ENCODE results near the gene RALGAPA2.

Gene RALGAPA2

DNA sequence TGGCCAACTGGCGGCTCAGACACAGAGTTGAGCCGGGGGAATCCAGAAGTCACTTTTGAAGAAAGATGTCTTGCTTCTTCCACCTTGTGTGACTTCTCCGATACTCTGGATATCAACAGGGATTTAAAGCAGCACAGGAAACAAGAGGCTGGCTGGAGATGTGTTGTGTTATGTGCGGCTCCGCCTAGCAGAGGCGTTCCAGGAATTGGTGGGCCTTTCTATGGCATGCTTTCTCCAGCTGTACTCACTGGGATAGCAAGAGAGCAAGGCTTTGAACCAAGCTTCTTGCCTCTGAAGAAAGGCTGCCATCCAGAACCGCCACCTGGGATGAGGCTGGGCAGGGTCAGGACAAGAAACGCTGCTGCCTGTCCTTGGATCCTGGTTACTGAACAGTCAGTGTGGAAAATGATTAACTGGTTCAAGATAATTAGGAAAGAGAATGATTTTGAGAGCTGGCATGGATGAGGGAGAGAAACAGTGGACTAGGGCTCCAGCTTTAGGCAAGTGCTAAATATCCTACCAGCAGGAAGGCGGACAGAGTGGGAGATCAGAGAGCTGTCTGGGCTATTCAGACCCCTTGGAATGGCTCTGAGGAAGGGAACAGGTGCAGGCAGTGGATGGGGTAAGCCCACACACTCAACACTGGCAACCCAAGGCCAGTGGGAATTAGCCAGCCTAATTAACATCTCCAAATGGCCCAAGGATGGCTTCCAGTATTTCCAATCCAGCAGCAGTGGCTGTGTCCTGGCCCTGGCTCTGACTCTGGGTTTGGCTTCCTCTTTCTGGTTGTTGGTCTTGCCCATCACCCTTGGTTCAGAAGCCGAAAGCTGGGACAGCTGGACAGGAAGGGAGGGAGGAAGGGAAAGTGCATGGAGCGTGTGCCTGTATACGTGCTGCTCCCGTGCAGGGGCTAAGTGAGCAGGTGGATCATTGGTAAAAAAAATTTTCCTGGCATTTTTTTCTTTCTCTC is 312.6 kb downstream of the RALGAPA2 start:
- no peak for DNase-seq (ENCODE audit: low spot score)

DNA sequence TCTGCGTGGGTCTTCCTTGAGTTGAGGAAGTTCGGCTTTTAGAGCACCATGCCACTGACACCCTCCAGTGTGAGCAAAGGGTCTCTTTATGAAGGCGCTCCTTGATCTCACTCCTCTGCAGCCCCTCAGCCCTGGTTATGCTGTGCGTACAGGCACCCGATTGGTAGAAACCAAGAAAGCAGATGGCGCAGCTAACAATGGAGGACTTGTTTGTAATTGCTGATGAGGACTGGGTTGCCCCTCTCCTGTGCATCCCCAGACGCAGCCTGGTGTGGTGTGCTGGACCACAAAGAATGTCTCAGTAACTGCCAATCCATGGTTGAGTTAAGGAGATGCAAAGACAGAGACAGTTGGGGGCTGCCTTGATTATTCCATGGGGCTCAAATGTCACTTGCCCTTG is 314.3 kb downstream of the RALGAPA2 start:
- DNase-seq (ENCODE audit: low spot score) = no peak

DNA sequence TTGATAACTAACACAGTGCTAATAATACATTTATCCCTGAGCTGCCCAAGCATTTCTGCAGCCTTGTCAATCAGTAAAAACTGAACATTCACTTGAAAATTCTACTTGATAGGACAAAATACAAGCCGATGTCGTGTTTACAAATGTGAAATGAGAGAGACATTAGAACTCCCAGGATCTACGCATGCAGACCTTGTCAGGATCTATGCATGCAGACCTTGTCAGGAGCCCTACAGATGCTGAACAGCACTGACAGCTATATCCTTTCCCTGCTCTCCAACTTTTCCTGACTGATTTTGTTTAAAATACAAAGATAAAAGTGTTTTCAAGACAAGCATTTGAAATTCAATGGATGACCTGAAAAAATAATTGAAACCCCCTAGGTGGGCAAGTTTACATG is 315.6 kb downstream of the RALGAPA2 start:
- no peak for DNase-seq (ENCODE audit: low spot score)

DNA sequence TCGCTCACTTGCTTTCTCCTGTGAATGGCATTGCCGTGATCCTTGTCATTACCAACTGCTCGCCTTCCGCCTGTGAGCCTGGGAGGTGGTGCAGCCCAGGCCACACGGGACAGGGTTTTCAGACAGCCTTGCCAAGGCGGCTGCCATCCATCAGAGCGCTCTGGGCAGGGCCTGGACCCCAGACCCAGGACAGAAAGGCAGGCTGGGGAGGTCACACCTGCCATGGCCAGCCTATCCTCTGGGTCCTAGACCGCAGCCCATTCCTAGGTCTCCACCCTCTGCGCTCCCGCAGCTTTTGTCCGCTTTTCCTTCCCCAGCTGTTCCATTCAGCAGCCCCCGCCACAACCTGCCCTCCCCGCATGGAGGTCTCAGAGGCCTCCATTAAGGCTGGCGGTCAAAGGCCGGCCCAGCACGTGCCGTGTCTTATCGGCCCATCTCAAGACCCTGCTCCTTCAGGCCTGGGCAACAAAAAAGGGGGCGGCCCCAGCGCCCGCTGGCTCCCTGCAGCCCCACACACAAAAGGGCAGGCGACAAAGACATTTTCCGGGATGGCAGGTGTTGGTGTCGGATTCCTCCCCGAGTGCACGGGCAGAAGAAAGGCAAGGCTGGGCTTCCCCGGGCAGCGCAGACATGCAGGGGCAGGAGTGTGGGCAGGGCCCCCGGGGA is 316.4 kb downstream of the RALGAPA2 start:
- DNase-seq (ENCODE audit: low spot score) = no peak

DNA sequence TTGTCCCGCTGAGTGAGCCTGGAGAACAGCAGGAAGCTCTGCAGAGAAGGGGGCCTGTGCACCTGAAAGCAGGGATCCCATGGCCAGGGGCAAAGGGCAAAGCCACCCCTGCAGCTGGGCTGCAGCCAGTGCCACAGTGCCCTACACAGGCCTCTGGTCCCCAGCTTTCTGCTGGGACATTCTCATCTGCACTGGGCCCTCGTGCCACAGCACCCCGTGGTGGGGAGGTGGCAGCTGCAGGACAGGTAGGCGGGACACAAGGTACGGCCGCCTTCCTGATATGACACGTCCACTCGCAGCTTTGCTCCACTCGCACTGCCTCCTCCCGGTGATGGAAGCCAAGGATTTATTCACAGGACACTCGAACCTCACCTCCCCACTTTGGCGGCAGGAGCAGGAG is 317.4 kb downstream of the RALGAPA2 start:
- DNase-seq (ENCODE audit: low spot score) = no peak

DNA sequence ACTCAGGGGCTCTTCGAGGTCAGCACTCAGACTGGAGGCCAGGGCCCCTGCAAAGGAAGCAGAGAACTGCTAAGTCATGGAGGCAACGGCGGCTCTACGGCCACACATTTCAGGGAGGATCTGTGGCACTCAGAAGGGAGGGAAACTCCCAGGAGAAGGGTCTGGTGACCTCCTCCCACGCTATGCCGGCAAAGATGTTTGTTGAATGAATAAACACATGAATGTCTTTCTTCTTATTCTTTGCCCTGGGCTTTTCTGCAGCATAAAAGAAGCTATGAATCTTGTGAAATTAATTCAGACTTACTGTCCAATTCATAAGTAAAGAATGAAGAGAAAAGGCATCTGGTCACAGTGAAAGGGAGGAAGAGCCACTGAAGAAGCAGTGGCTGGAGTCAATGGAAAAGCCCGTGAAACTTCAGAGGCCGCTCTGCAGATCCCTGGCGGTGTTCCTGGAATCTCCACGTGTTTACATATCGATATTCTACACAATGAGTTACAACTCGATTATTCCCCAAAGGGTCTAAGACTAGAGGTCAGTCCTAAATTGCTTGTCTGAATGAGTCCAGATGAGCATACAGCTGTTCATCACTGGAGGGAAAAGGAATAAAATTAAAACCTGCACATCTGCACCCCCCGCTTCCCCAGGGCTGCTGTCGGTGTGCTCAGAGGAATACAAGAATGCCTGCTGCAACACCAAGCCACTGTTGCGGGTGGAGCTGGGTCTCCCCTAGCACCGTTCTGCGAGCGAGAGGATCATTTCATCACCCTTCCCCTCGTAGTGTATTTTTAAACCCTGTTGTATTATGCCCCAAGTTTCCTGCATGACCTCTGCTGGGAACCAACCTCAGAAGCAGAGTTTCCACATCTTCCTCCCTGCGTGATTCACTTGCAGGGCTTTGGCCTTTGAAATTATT is 319.0 kb downstream of the RALGAPA2 start:
- no peak for DNase-seq (ENCODE audit: low spot score)

DNA sequence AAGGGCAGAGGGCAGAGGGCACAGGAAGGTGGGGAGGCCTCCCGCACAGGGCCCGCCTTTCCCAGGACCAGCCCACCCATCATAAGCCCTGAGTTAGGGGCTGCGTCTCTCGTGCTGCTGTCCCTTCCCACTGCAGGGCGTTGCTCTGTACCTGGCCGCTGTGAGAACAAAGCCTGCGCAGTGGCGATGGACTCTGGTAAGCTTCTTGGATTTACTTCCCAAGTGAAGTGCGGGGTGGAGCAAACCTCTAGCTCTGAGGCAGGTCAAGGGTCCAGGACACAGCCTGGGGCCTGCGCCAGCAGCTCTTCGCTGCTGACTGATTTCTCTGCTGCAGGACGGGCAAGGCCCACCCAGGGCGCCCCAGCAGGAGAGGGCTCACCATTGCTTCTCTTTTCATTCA is 320.7 kb downstream of the RALGAPA2 start:
- no peak for DNase-seq (ENCODE audit: low spot score)

DNA sequence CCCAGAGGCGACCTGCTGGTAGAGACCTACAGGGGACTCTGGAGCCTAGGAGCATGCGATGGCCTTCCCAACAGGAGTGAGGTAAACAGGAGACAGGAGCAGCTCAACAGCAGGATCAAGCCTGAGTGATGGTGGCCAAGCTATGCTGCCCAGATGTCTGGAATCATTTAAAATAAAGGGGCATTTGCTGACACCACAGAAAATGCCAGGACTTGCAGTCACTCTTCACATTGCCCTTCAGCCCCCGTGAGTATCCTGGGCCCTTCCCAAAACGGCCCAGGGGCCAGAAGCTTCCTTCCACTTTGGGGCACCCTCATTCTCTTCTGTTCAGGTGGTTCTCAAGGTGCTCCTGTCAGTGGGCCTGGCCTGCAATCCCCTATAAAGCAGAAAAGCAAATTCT is 321.3 kb downstream of the RALGAPA2 start:
- no peak for DNase-seq (ENCODE audit: low spot score)

DNA sequence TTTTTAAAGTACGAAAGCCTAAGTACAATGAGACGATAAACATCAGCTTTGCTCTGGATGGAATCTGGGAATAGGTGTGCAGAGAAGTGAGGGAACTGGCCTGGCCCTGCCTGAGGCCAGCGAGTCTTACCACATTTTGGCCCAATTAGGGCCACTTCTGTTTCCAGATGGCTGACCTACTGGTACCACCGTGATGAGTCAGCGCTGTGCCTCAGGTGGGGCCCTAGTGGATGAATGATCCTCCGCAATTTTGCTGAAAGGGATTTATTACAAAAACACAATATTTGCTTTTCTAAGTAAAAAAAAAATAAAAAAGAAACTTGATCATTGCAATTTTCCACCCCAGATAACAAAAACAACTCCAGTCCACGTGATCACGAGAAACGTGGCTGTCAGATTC is 322.1 kb downstream of the RALGAPA2 start:
- no peak for DNase-seq (ENCODE audit: low spot score)

DNA sequence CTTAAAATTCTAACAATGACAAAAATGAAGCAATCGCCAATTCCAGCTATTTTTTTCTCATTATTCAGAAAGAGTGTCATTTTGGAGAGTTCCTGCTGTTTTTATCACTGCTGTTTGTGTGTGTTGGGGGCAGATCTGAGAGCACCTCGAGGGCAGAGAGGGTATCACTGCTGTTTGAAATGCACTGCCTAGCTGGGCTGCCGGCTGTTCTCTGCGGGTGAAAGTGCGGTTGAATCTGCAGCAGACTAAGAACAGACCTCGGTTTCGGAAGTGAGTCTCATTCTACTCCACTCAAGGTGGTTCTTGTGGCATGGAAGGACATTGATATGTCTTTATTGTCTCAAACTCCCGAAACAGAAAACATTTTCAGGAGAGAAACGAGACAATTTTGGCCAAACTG is 326.3 kb downstream of the RALGAPA2 start:
- DNase-seq (ENCODE audit: low spot score) = no peak

DNA sequence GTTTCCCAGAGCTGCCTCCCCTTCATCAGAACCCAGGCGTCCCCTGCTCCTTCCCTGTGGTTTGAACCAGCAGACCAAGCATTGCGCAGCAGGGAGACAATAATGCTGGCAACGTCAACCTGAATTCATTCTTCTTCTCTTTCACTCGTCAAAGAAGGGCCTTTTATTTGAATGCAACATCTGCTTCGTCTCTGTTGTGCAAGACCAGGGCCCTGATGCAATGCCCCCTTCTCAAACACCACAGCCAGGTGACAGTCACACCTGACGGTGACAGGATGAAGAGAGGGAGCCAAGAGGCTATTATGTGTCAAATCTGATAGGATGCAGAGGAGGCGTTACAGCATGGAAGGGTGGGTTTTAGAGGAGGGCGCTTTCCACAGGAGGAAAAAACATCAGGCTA is 336.6 kb downstream of the RALGAPA2 start:
- DNase-seq (ENCODE audit: low spot score) = no peak

DNA sequence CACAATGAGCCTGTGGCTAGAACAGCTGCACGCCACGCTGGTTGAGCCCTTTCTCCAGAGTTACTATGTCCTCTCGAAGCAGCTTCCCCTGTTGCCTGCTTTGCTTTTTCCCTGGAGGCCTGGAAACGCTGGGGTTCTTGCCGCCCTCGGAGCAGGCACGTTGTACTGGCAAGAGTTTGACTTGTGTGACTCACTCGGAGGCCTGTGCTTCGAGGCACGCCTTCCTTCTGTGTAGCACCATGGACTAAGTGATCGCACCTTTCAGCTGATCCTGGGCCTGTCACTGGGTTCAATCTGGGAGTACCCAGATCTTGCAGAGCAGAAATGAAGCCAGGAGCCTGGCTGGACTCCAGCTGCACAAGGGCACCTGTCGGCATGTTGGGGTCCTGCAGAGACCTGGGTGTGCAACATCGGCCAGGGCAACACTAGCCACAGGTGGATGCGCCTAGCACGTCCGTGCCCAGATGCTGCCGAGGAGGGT is 339.3 kb downstream of the RALGAPA2 start:
- DNase-seq (ENCODE audit: low spot score) = no peak

DNA sequence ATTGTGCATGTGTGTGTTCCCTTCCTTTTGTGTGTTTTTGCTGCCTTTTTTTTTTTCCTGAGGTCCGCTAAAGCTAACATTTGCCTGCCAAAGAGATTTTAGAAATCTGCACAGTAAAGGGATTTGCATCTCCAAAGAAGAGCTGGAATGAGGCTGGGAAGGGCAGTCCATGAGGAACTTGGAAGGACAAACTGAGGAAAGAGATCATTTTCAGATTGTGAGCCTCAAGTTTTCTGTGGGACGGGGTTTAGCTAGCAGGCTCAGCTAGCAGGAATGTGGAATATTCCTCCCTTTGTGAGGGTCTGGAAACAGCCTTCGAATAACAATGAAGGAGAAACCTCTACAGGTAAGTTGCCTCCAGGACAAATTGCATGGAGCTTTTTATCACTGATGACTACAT is 340.8 kb downstream of the RALGAPA2 start:
- DNase-seq (ENCODE audit: low spot score) = no peak

DNA sequence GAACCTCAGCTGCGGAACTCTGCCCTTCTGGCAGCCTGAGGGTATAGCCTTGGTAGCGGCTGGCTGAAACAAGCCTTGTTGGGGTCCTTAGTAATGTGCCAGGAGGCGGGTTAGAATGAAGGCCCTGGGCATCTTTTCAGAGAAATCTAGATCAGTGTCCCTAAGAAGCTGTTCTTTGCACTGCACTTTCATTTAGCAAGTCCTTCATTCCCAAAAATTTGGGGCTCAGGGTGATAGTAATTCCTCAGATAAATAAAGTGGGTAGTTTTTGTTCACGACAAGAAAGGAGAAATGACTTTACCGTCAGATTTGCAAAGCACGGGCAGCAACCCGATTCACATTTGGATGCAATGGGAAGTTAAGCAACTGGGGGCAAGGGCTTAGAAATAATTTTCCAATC is 341.4 kb downstream of the RALGAPA2 start:
- no peak for DNase-seq (ENCODE audit: low spot score)

DNA sequence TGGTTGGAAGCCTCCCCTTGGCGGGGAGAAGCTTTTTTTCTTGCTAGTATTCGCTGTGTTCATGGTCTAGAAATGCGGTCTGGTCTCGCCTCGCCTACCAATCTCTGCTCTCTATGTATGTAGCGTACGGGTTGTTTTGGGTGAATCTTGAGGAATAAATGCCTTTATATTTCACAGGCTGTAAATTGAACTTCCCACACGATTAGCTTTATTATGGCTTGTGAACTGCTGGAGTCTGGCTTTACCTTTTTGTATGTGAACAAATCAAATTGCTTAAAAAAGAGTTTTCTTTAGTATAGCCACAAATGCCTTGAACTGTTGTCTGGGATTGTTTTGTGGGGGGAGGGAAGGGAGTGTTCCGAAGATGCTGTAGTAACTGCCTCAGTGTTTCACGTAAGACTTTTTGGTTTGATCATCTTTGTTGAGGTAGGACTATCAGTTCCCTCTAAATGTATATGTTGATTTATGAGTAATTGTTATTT is 342.3 kb downstream of the RALGAPA2 start:
- DNase-seq (ENCODE audit: low spot score) = no peak

DNA sequence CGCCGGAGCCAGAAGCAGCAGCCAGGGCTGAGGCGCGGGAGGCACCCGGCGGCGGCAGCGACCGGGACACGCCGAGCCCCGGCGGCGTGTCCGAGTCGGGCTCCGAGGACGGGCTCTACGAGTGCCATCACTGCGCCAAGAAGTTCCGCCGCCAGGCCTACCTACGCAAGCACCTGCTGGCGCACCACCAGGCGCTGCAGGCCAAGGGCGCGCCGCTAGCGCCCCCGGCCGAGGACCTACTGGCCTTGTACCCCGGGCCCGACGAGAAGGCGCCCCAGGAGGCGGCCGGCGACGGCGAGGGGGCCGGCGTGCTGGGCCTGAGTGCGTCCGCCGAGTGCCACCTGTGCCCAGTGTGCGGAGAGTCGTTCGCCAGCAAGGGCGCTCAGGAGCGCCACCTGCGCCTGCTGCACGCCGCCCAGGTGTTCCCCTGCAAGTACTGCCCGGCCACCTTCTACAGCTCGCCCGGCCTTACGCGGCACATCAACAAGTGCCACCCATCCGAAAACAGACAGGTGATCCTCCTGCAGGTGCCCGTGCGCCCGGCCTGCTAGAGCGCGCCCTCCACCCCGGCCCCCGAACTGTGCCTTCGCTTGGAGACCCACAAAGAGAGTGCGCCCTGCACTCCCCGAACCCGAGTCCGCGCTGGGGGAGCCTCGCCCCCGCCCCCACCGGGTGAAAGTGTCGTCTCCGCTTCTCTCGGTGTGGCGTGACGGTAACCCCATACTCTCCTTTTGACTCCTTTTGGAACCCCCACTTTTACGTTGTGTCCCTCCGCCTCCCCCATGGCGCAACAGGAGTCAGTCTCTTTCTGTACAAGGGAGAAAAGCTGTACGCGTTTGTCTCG is 343.0 kb downstream of the RALGAPA2 start:
- DNase-seq (ENCODE audit: low spot score) = no peak

DNA sequence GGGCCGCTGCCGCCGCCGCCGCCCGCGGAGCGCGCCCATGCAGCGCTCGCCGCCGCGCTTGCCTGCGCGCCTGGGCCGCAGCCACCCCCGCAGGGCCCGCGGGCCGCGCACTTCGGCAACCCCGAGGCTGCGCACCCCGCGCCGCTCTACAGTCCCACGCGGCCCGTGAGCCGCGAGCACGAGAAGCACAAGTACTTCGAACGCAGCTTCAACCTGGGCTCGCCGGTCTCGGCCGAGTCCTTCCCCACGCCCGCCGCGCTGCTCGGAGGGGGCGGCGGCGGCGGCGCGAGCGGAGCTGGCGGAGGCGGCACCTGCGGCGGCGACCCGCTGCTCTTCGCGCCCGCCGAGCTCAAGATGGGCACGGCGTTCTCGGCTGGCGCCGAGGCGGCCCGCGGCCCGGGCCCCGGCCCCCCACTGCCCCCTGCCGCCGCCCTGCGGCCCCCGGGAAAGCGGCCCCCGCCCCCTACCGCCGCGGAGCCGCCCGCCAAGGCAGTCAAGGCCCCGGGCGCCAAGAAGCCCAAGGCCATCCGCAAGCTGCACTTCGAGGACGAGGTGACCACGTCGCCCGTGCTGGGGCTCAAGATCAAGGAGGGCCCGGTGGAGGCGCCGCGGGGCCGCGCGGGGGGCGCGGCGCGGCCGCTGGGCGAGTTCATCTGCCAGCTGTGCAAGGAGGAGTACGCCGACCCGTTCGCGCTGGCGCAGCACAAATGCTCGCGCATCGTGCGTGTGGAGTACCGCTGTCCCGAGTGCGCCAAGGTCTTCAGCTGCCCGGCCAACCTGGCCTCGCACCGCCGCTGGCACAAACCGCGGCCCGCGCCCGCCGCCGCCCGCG is 343.8 kb downstream of the RALGAPA2 start:
- no peak for DNase-seq (ENCODE audit: low spot score)

DNA sequence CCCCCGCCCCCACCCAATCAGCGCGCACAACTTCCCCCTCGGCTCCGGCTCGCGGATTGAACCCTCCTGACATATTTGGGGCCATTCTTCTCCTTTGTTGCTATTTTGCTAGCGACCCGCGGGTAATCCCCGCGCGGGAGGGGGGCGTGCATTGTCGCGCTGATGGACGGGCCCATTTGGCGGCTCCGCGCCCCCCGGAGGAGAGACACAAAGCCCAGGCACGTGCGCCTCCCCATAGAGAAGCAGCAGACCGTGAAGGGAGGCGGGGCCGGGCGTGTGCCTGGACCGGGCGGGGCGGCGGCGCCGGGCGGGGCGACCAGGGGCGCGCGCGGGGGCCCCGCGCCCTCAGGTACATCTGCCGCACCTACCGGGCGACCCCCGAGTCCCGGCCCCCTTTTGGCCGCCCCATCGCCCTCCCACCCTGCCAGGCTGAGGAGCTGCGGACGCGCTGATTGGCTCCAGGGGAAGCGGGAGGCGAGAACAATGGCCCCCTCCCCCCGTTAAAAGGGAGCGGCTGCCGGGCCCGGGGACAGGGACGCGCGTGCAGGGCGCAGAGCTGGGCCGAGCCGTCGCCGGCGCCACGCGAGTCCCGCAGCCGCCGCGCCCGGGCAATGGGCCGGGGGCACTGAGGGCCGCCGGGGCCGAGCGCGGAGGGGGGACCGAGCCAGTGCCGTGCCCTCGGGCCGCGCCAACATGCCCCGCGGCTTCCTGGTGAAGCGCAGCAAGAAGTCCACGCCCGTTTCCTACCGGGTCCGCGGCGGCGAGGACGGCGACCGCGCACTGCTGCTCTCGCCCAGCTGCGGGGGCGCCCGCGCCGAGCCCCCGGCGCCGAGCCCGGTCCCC is 344.6 kb downstream of the RALGAPA2 start, which contains the start of gene INSM1:
TSS of gene INSM1 (plus strand) at position 530 of the 843 bp plus-strand sequence. CDS start at position 694, 164 bp downstream.
- no peak for DNase-seq (ENCODE audit: low spot score)
